Right lobe of liver (tissue), 4 donors: ENCODE data around the gene ITPK1.

Experiments
- CTCF ChIP-seq, 4 donors: fragments of 200-600 bp in 3 of 4; fragments of 450-650 bp in 1 of 4; IDR thresholded peaks; one replicate each; pipeline versions ENCODE4 v1.5.1 to v1.8.0; 2016 to 2022; ENCODE audit warnings: antibody characterized with exemption in 4 of 4, mild to moderate bottlenecking in 2 of 4
- POLR2A ChIP-seq: fragments of 450-650 bp; IDR thresholded peaks from one replicate; pipeline ENCODE4 v1.6.1; 2017; ENCODE audit warnings: antibody characterized with exemption, mild to moderate bottlenecking
- donor health status: DM: no; HTN: no; CAD: no.
- donor health status: DM: no; HTN: no; CAD: no.
- donor health status: DM: no; HTN: yes; CAD: no.

GRCh38 chr14:92986254-92987147, 129.2 kb downstream of the ITPK1 start:
- TF ChIP-seq CTCF (IDR thresholded peaks at IDR 0.05) (no peak), POLR2A (no peak)
